HG03045 (cell line): ENCODE results near the gene CSNK1A1L.

ENCODE experiments used
- ATAC-seq: cut with Tn5 transposase; IDR thresholded peaks from one replicate; pipeline ENCODE4 v1.9.1; 2021; ENCODE audit warnings: mild to moderate bottlenecking, moderate library complexity; ENCODE audit not compliant: unreplicated experiment

CSNK1A1L gene

GRCh38 chr13:37105251-37105714 is at the start of gene CSNK1A1L:
Gene CSNK1A1L (minus strand): TSS chr13:37105664. CDS start chr13:37105256, 408 bp downstream.
- ATAC-seq, result no peak

GRCh38 chr13:37149380-37149779 is 43.9 kb upstream of the CSNK1A1L start:
- ATAC-seq, result no peak

GRCh38 chr13:37148501-37148900 is 43.0 kb upstream of the CSNK1A1L start:
- ATAC-seq, result no peak

- ATAC-seq, result no peak
These were observed 39.2 kb upstream of the CSNK1A1L start for GRCh38 chr13:37144661-37145060.

GRCh38 chr13:37143911-37144310 is 38.4 kb upstream of the CSNK1A1L start:
- no peak for ATAC-seq

GRCh38 chr13:37142877-37143276 is 37.4 kb upstream of the CSNK1A1L start:
- no peak for ATAC-seq

GRCh38 chr13:37141011-37141410 is 35.5 kb upstream of the CSNK1A1L start:
- no peak for ATAC-seq

- no peak for ATAC-seq
These were observed 33.9 kb upstream of the CSNK1A1L start for GRCh38 chr13:37139356-37139755.

- ATAC-seq, result no peak
These were observed 33.5 kb upstream of the CSNK1A1L start for GRCh38 chr13:37138926-37139325.

- ATAC-seq, result no peak
These were observed 32.7 kb upstream of the CSNK1A1L start for GRCh38 chr13:37138169-37138568.

GRCh38 chr13:37136633-37137032 is 31.2 kb upstream of the CSNK1A1L start:
- ATAC-seq, result no peak

- no peak for ATAC-seq
These were observed 30.7 kb upstream of the CSNK1A1L start for GRCh38 chr13:37136187-37136586.

- ATAC-seq, result no peak
These were observed 29.1 kb upstream of the CSNK1A1L start for GRCh38 chr13:37134411-37135041.

GRCh38 chr13:37132211-37132610 is 26.7 kb upstream of the CSNK1A1L start:
- no peak for ATAC-seq

GRCh38 chr13:37131092-37131491 is 25.6 kb upstream of the CSNK1A1L start:
- no peak for ATAC-seq

GRCh38 chr13:37129866-37130265 is 24.4 kb upstream of the CSNK1A1L start:
- ATAC-seq, result no peak

- ATAC-seq, result no peak
These were observed 22.3 kb upstream of the CSNK1A1L start for GRCh38 chr13:37127691-37128241.

- no peak for ATAC-seq
These were observed 17.9 kb upstream of the CSNK1A1L start for GRCh38 chr13:37123337-37123736.

- no peak for ATAC-seq
These were observed 12.6 kb upstream of the CSNK1A1L start for GRCh38 chr13:37118016-37118415.

- ATAC-seq, result no peak
These were observed 8.8 kb upstream of the CSNK1A1L start for GRCh38 chr13:37114250-37114649.

GRCh38 chr13:37113534-37113933 is 8.1 kb upstream of the CSNK1A1L start:
- ATAC-seq, result no peak

GRCh38 chr13:37109051-37109678 is 3.7 kb upstream of the CSNK1A1L start:
- ATAC-seq, result no peak
